ENCODE data around the gene ASPSCR1. TPM values are rescaled to one million over a fixed set of nuclear protein-coding genes. Genes with fewer than 3 reads are reported as not detected.
A peak's percentile ranks its signal among the peaks of the same experiment; 100 is the strongest.

ASPSCR1 gene
- total RNA-seq, 4 donors from 2014 or later: 21.0 to 61.7 (median 41.3) TPM

GRCh38 chr17:81958633-81959342 is 18.6 kb upstream of the ASPSCR1 start:
- no peak for DNase-seq
- Histone ChIP-seq H3K9me3 (no peaks in the 10 kb centered on the region), H3K4me3 (peak overlapping the region in 1 of 4 donors; percentile 49), H3K4me1 (peaks cover 6 to 22% (median 17%) of the 10 kb centered on the region in 4 donors), H3K36me3 (no peaks in the 10 kb centered on the region), H3K27ac (no peak overlapping the region), H3K27me3 (peaks cover 72% of the 10 kb centered on the region)
- no peak for TF ChIP-seq POLR2A (IDR thresholded peaks at IDR 0.05)
- no peak for TF ChIP-seq POLR2AphosphoS5 (IDR thresholded peaks at IDR 0.05)
- TF ChIP-seq CTCF (IDR thresholded peaks at IDR 0.05): no peak
- TF ChIP-seq EP300 (IDR thresholded peaks at IDR 0.05; ENCODE audit: low read depth): no peak
- intact Hi-C loops (cut with DNase I; ENCODE audit: low total_unique reads): loop anchor here (2.0 kb wide), 1 partner anchor 62 kb away; no protein-coding TSS in a partner anchor
- 40 to 60% methylated on average over 3 to 14 of the region's 15 CpGs for WGBS, 2 donors (ENCODE audit: low coverage in 1 of 2)
- in situ Hi-C loops (cut with MboI; ENCODE audit: low pct_ligation_motif_present in 1 of 4, low pct_unique_long_range_greater_than_20kb in 1 of 4, low sequenced_read_pairs in 3 of 4): loop anchor here in 1 of 4 donors (25.0 kb wide), 1 partner anchor 204 kb away; no protein-coding TSS in a partner anchor

- Histone ChIP-seq H3K4me1 (peaks cover 6 to 22% (median 17%) of the 10 kb centered on the region in 4 donors), H3K27ac (no peak overlapping the region), H3K36me3 (no peaks in the 10 kb centered on the region), H3K9me3 (no peaks in the 10 kb centered on the region), H3K4me3 (peak overlapping the region in 3 of 4 donors; percentile 15 to 49 (median 48)), H3K27me3 (peaks cover 80% of the 10 kb centered on the region)
- WGBS, 2 donors (ENCODE audit: low coverage in 1 of 2): 2% methylated on average over 71 of the region's 112 CpGs; no CpG with 5 or more reads in 1 of the 2 donors
- TF ChIP-seq CTCF (IDR thresholded peaks at IDR 0.05): peak in 4 of 5 experiments; percentile 45 to 79 (median 56)
- no peak for TF ChIP-seq EP300 (IDR thresholded peaks at IDR 0.05; ENCODE audit: low read depth)
- no peak for TF ChIP-seq POLR2A (IDR thresholded peaks at IDR 0.05)
- TF ChIP-seq POLR2AphosphoS5 (IDR thresholded peaks at IDR 0.05): no peak
- peak; percentile 82 for DNase-seq
- in situ Hi-C loops (cut with MboI; ENCODE audit: low pct_ligation_motif_present in 1 of 4, low pct_unique_long_range_greater_than_20kb in 1 of 4, low sequenced_read_pairs in 3 of 4) (loop anchor here in 1 of 4 donors (25.0 kb wide), 1 partner anchor 203 kb away; no protein-coding TSS in a partner anchor), intact Hi-C loops (cut with DNase I; ENCODE audit: low total_unique reads) (loop anchor here (2.0 kb wide), 1 partner anchor 61 kb away; no protein-coding TSS in a partner anchor)
These were observed 17.9 kb upstream of the ASPSCR1 start for GRCh38 chr17:81959362-81960129.

GRCh38 chr17:81960130-81960958 is 17.1 kb upstream of the ASPSCR1 start:
- intact Hi-C loops (cut with DNase I; ENCODE audit: low total_unique reads): no loop called here
- H3K4me3 ChIP-seq: peak overlapping the region in 3 of 4 donors; percentile 15 to 49 (median 48)
- H3K4me1 ChIP-seq: peaks cover 6 to 22% (median 17%) of the 10 kb centered on the region in 4 donors
- H3K9me3 ChIP-seq: no peaks in the 10 kb centered on the region
- H3K27me3 ChIP-seq: peaks cover 87% of the 10 kb centered on the region
- no peak overlapping the region for H3K27ac ChIP-seq
- no peaks in the 10 kb centered on the region for H3K36me3 ChIP-seq
- 5% methylated on average over 61 of the region's 98 CpGs; no CpG with 5 or more reads in 1 of the 2 donors for WGBS, 2 donors (ENCODE audit: low coverage in 1 of 2)
- TF ChIP-seq EP300 (IDR thresholded peaks at IDR 0.05; ENCODE audit: low read depth) (no peak), POLR2A (IDR thresholded peaks at IDR 0.05) (no peak), CTCF (IDR thresholded peaks at IDR 0.05) (no peak), POLR2AphosphoS5 (IDR thresholded peaks at IDR 0.05) (no peak)
- in situ Hi-C loops (cut with MboI; ENCODE audit: low pct_ligation_motif_present in 1 of 4, low pct_unique_long_range_greater_than_20kb in 1 of 4, low sequenced_read_pairs in 3 of 4): loop anchor here in 1 of 4 donors (25.0 kb wide), 1 partner anchor 202 kb away; no protein-coding TSS in a partner anchor
- DNase-seq: no peak

All from transverse colon (tissue), 4 donors.